ENCODE results near the gene SLF2. TPM values are rescaled to one million over a fixed set of nuclear protein-coding genes. Genes with fewer than 3 reads are reported as not detected.

Gene SLF2
- total and polyA plus RNA-seq, 9 of the 15 experiments (the other 6 are each of a cell fraction or from before 2014, with no cell fraction given) = 1.7 to 18.4 (median 7.8) TPM

DNA sequence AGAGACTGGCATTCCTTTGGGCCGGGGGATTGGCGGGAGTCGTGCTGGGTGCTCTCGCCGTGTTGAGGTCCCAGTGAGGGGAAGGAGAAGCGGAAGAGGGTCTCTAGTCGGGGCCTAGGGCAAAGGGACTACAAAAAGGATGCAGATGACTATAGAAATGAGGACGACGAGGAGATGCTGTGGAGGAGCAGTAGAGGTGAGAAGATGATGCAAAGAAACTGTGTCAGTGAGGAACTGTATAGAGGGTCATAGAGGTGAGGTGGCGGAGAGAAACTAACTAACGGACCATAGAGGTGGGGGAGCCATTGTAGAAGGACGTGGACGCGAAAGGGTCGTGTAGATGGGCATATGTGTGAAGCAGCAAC lies 74.9 kb downstream of the SLF2 start (continued):
- TF ChIP-seq, protein P1, sequence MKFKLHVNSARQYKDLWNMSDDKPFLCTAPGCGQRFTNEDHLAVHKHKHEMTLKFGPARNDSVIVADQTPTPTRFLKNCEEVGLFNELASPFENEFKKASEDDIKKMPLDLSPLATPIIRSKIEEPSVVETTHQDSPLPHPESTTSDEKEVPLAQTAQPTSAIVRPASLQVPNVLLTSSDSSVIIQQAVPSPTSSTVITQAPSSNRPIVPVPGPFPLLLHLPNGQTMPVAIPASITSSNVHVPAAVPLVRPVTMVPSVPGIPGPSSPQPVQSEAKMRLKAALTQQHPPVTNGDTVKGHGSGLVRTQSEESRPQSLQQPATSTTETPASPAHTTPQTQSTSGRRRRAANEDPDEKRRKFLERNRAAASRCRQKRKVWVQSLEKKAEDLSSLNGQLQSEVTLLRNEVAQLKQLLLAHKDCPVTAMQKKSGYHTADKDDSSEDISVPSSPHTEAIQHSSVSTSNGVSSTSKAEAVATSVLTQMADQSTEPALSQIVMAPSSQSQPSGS (CRISPR knock-in tag; IDR thresholded peaks at IDR 0.05) = no peak
- no peak; the same call in 1 of the 2 replicates for TF ChIP-seq POLR2A (conservative IDR thresholded peaks at IDR 0.05)
- no peak for TF ChIP-seq ZNF197 (CRISPR knock-in tag; IDR thresholded peaks at IDR 0.05; ENCODE audit: low read depth)
- TF ChIP-seq FOXK2 (conservative IDR thresholded peaks at IDR 0.05 in 1 of 2, IDR thresholded peaks at IDR 0.05 in 1 of 2; ENCODE audit: low read depth in 2 of 2) = 0 out of 4 replicates have a peak, but pooled peaks of 1 of the 2 experiments have one; percentile 5
- TF ChIP-seq TEAD2 (tag; IDR thresholded peaks at IDR 0.05) = no peak
- peak; percentile 52 for TF ChIP-seq EP400 (IDR thresholded peaks at IDR 0.05)
- TF ChIP-seq NR2C2 (CRISPR knock-in tag; IDR thresholded peaks at IDR 0.05) = no peak; the same call in 1 of the 2 replicates
- TF ChIP-seq NR2C2 (tag; IDR thresholded peaks at IDR 0.05) = peak; percentile 97
- peak; percentile 9 for TF ChIP-seq L3MBTL2 (IDR thresholded peaks at IDR 0.05)
- TF ChIP-seq ARID1B (IDR thresholded peaks at IDR 0.05) = 0 out of 2 replicates have a peak, but pooled peaks have one; percentile 6

DNA sequence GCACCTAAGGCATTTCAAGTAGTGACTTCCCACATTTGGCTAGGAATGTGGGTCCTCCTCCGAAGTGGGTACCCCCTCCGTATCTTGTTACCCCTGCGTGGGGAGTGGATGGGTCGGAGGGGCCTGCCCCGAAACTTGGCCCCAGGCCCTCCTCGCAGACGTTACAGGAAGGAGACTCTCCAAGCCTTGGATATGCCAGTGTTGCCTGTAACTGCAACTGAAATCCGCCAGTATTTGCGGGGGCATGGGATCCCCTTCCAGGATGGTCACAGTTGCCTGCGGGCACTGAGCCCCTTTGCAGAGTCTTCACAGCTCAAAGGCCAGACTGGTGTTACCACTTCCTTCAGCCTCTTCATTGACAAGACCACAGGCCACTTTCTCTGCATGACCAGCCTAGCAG lies 75.4 kb downstream of the SLF2 start:
- no TSS peak for BruUV-seq (replicated peaks)
- H2AFZ ChIP-seq (ENCODE audit: low read depth, low read length) = no peak overlapping the region
- peak overlapping the region; percentile 95 for H3K4me3 ChIP-seq
- H3K9me3 ChIP-seq (replicated peaks; ENCODE audit: control insufficient read depth, insufficient read depth, low read depth, low read length) = no peaks in the 10 kb centered on the region
- peak; percentile 56 for FAIRE-seq
- in situ Hi-C loops (cut with MboI) (loop anchor here (25.0 kb wide), 1 partner anchor 1049 kb away; no protein-coding TSS in a partner anchor), intact Hi-C loops (cut with micrococcal nuclease) (no loop called here)
- WGBS (ENCODE audit: insufficient coverage, low coverage, missing lambda C conversion rate) = 15% methylated on average over 7 of the region's 10 CpGs
- H4K20me1 ChIP-seq (replicated peaks; ENCODE audit: control insufficient read depth, insufficient read depth, low read length) = peaks cover 6% of the 10 kb centered on the region; the same call in 1 of the 2 replicates
- peaks cover 57% of the 10 kb centered on the region; the same call in 2 of the 3 replicates for H3K36me3 ChIP-seq (ENCODE audit: control insufficient read depth, insufficient read depth, low read length)
- ChIA-PET CTCF (ENCODE audit: low intra/inter-chr PET ratio) (no interaction called here), POLR2A (interaction anchor here (1.3 kb wide), 1 partner anchor 10 kb away, joined by 4 read pairs; no protein-coding TSS in a partner anchor)
- DNase-seq (ENCODE audit: extremely low read depth in 1 of 4, low spot score in 3 of 4) = no peak
- peaks cover 59% of the 10 kb centered on the region for H3K79me2 ChIP-seq (ENCODE audit: control insufficient read depth, insufficient read depth, low read length)
- peak overlapping the region; percentile 95 to 99 for H3K9ac ChIP-seq (ENCODE audit: insufficient read depth in 1 of 2, low read depth in 2 of 2, low read length in 2 of 2)
- peak overlapping the region; percentile 87 for H3K27ac ChIP-seq (ENCODE audit: extremely low read depth, low read depth, low read length)
- H3K27me3 ChIP-seq (ENCODE audit: control insufficient read depth in 2 of 2, insufficient read depth in 2 of 2, low read length in 2 of 2) = no peaks in the 10 kb centered on the region
- ATAC-seq = no peak
- peaks cover 16 to 21% of the 10 kb centered on the region in 2 experiments; a peak in 4 of 5 replicates for H3K4me1 ChIP-seq (replicated peaks in 1 of 2; ENCODE audit: control insufficient read depth in 2 of 2, insufficient read depth in 2 of 2, low read length in 2 of 2)
- H3K9me1 ChIP-seq (ENCODE audit: control insufficient read depth, insufficient read depth, low read length) = no peaks in the 10 kb centered on the region
- peak overlapping the region; percentile 97 for H3K4me2 ChIP-seq (ENCODE audit: insufficient read depth, low read length)
- TF ChIP-seq SMAD3 (CRISPR knock-in tag; conservative IDR thresholded peaks at IDR 0.05) (no peak), EHMT2 (IDR thresholded peaks at IDR 0.05) (no peak), NCOR1 (IDR thresholded peaks at IDR 0.05) (no peak), HNRNPH1 (optimal IDR thresholded peaks at IDR 0.05; ENCODE audit: low read depth, low read length) (no peak), ZNF124 (CRISPR knock-in tag; IDR thresholded peaks at IDR 0.05) (no peak)
- TF ChIP-seq, protein P2, sequence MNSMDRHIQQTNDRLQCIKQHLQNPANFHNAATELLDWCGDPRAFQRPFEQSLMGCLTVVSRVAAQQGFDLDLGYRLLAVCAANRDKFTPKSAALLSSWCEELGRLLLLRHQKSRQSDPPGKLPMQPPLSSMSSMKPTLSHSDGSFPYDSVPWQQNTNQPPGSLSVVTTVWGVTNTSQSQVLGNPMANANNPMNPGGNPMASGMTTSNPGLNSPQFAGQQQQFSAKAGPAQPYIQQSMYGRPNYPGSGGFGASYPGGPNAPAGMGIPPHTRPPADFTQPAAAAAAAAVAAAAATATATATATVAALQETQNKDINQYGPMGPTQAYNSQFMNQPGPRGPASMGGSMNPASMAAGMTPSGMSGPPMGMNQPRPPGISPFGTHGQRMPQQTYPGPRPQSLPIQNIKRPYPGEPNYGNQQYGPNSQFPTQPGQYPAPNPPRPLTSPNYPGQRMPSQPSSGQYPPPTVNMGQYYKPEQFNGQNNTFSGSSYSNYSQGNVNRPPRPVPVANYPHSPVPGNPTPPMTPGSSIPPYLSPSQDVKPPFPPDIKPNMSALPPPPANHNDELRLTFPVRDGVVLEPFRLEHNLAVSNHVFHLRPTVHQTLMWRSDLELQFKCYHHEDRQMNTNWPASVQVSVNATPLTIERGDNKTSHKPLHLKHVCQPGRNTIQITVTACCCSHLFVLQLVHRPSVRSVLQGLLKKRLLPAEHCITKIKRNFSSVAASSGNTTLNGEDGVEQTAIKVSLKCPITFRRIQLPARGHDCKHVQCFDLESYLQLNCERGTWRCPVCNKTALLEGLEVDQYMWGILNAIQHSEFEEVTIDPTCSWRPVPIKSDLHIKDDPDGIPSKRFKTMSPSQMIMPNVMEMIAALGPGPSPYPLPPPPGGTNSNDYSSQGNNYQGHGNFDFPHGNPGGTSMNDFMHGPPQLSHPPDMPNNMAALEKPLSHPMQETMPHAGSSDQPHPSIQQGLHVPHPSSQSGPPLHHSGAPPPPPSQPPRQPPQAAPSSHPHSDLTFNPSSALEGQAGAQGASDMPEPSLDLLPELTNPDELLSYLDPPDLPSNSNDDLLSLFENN (IDR thresholded peaks at IDR 0.05; ENCODE audit: low read depth in 2 of 2, low read length in 2 of 2) = no peak
